ENCODE measurements around the gene PDCD11.

- TF ChIP-seq CTCF (IDR thresholded peaks at IDR 0.05; ENCODE audit: low read depth, low read length, missing input control) (no peak), GABPA (IDR thresholded peaks at IDR 0.05 in 1 of 2, conservative IDR thresholded peaks at IDR 0.05 in 1 of 2) (no peak), RAD21 (IDR thresholded peaks at IDR 0.05) (no peak), YY1 (IDR thresholded peaks at IDR 0.05) (no peak), TAF1 (conservative IDR thresholded peaks at IDR 0.05) (no peak)
These were observed 95.4 kb downstream of the PDCD11 start for GRCh38 chr10:103491729-103492364.

Measured in liver (tissue), 3 donors.